OCI-LY7 (cell line): ENCODE results near the gene NFE2L3.

Source experiments
- CTCF ChIP-seq: fragments of 200-600 bp; sonication (generic); conservative IDR thresholded peaks from 2 replicates; pipeline ENCODE4 v1.5.1; 2014; ENCODE audit warnings: mild to moderate bottlenecking, antibody characterized with exemption, low read length, moderate library complexity, mixed read lengths
- EZH2phosphoT487 ChIP-seq: fragments of 200-600 bp; sonication (generic); IDR thresholded peaks from 2 replicates; pipeline ENCODE4 v1.6.1; 2018; ENCODE audit warnings: low read depth, borderline replicate concordance, mild to moderate bottlenecking, mixed run types, antibody characterized with exemption, low read length, moderate library complexity, mixed read lengths

GRCh38 chr7:26198781-26199169 lies 46.8 kb downstream of the NFE2L3 start:
- TF ChIP-seq CTCF (no peak), EZH2phosphoT487 (no peak)
